Measurements from ENCODE around the gene PIBF1. TPM values are rescaled to one million over a fixed set of nuclear protein-coding genes. Genes with fewer than 3 reads are reported as not detected.

Gene PIBF1
- total RNA-seq, 1 experiment from 2014 or later: 30.6 TPM

DNA sequence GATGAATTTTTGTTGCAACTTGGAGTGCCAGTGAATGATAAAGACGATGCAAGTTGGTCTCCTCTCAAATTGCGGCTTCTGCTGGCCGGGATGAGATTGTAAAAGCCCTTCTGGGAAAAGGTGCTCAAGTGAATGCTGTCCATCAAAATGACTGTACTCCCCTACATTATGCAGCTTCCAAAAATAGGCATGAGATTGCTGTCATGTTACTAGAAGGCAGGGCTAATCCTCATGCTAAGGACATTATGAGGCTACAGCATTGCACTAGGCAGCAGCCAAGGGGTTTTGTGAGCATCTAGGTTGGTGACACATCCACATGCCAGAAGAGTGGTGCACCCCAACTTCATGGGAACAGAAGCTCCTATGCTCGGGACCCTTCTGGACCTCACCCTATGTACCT lies 254.6 kb downstream of the PIBF1 start:
- no peak for DNase-seq (ENCODE audit: low spot score)
- intact Hi-C loops (cut with micrococcal nuclease; ENCODE audit: unreplicated experiment): no loop called here
- no peaks in the 10 kb centered on the region for H3K36me3 ChIP-seq (ENCODE audit: insufficient read depth, low read length, poor library complexity, severe bottlenecking)
- H3K9me3 ChIP-seq (ENCODE audit: low read depth, low read length, poor library complexity, severe bottlenecking): no peaks in the 10 kb centered on the region
- no peak for TF ChIP-seq EZH2 (IDR thresholded peaks at IDR 0.05; ENCODE audit: borderline replicate concordance, low read depth, low read length, poor library complexity, severe bottlenecking)
- TF ChIP-seq CTCF (conservative IDR thresholded peaks at IDR 0.05; ENCODE audit: low read depth, low read length): no peak
- H3K27me3 ChIP-seq (replicated peaks; ENCODE audit: insufficient read depth, low read depth, low read length, poor library complexity): no peaks in the 10 kb centered on the region
- no TSS peak for BruUV-seq (replicated peaks)
- no peak overlapping the region for H3K27ac ChIP-seq (ENCODE audit: low read depth, low read length, poor library complexity, severe bottlenecking)
- no peak overlapping the region for H3K4me3 ChIP-seq (ENCODE audit: low read depth, low read length, poor library complexity, severe bottlenecking)
- POLR2A ChIA-PET (ENCODE audit: low non-redundant PET): no interaction called here
- H3K4me1 ChIP-seq (ENCODE audit: insufficient read depth, low read length, poor library complexity, severe bottlenecking): no peaks in the 10 kb centered on the region
- CTCF ChIA-PET: no interaction called here

- H3K9me3 ChIP-seq (ENCODE audit: low read depth, low read length, poor library complexity, severe bottlenecking): no peaks in the 10 kb centered on the region
- no peak for DNase-seq (ENCODE audit: low spot score)
- H3K27me3 ChIP-seq (replicated peaks; ENCODE audit: insufficient read depth, low read depth, low read length, poor library complexity): no peaks in the 10 kb centered on the region
- no peak overlapping the region for H3K27ac ChIP-seq (ENCODE audit: low read depth, low read length, poor library complexity, severe bottlenecking)
- POLR2A ChIA-PET (ENCODE audit: low non-redundant PET): no interaction called here
- no peak overlapping the region for H3K4me3 ChIP-seq (ENCODE audit: low read depth, low read length, poor library complexity, severe bottlenecking)
- CTCF ChIA-PET: no interaction called here
- H3K4me1 ChIP-seq (ENCODE audit: insufficient read depth, low read length, poor library complexity, severe bottlenecking): no peaks in the 10 kb centered on the region
- TF ChIP-seq CTCF (conservative IDR thresholded peaks at IDR 0.05; ENCODE audit: low read depth, low read length) (no peak), EZH2 (IDR thresholded peaks at IDR 0.05; ENCODE audit: borderline replicate concordance, low read depth, low read length, poor library complexity, severe bottlenecking) (no peak)
- BruUV-seq (replicated peaks): no TSS peak
- intact Hi-C loops (cut with micrococcal nuclease; ENCODE audit: unreplicated experiment): no loop called here
- no peaks in the 10 kb centered on the region for H3K36me3 ChIP-seq (ENCODE audit: insufficient read depth, low read length, poor library complexity, severe bottlenecking)
These were observed 256.1 kb downstream of the PIBF1 start for GRCh38 chr13:73038064-73038463.

- Histone ChIP-seq H3K4me1 (ENCODE audit: insufficient read depth, low read length, poor library complexity, severe bottlenecking) (no peaks in the 10 kb centered on the region), H3K9me3 (ENCODE audit: low read depth, low read length, poor library complexity, severe bottlenecking) (no peaks in the 10 kb centered on the region), H3K4me3 (ENCODE audit: low read depth, low read length, poor library complexity, severe bottlenecking) (no peak overlapping the region), H3K27me3 (replicated peaks; ENCODE audit: insufficient read depth, low read depth, low read length, poor library complexity) (no peaks in the 10 kb centered on the region), H3K36me3 (ENCODE audit: insufficient read depth, low read length, poor library complexity, severe bottlenecking) (no peaks in the 10 kb centered on the region), H3K27ac (ENCODE audit: low read depth, low read length, poor library complexity, severe bottlenecking) (no peak overlapping the region)
- no peak for DNase-seq (ENCODE audit: low spot score)
- ChIA-PET POLR2A (ENCODE audit: low non-redundant PET) (no interaction called here), CTCF (no interaction called here)
- no TSS peak for BruUV-seq (replicated peaks)
- intact Hi-C loops (cut with micrococcal nuclease; ENCODE audit: unreplicated experiment): no loop called here
- TF ChIP-seq EZH2 (IDR thresholded peaks at IDR 0.05; ENCODE audit: borderline replicate concordance, low read depth, low read length, poor library complexity, severe bottlenecking) (no peak), CTCF (conservative IDR thresholded peaks at IDR 0.05; ENCODE audit: low read depth, low read length) (no peak)
These were observed 257.5 kb downstream of the PIBF1 start for GRCh38 chr13:73039201-73040108.

Data from A673 (cell line).